Calu3 (cell line): ENCODE data around the gene GSX1. TPM values are rescaled to one million over a fixed set of nuclear protein-coding genes. Genes with fewer than 3 reads are reported as not detected.

ENCODE experiments used
- BruUV-seq: library from RNA; stranded (reverse); fragments of 400-500 nt; replicated peaks from 2 replicates; lab custom pipeline; 2021; lab: Mats Ljungman, UMichigan
- CTCF ChIA-PET: fragments of 300-600 bp; sonication (Branson Sonifier 250); formaldehyde crosslinking; loops from one replicate; lab custom pipeline; 2022; ENCODE audit warnings: antibody characterized with exemption; lab: Charles Lee
- DNase-seq: peaks from one replicate; pipeline ENCODE4 v3.0.0; 2022
- H3K27ac Mint-ChIP-seq: one replicate; pipeline ENCODE4 v1.8.0; 2022; ENCODE audit warnings: mixed read lengths; ENCODE audit not compliant: unreplicated experiment
- H3K27me3 Mint-ChIP-seq: one replicate; pipeline ENCODE4 v1.8.0; 2022; ENCODE audit warnings: mixed read lengths; ENCODE audit not compliant: unreplicated experiment
- H3K36me3 Mint-ChIP-seq: one replicate; pipeline ENCODE4 v1.8.0; 2022; ENCODE audit warnings: mild to moderate bottlenecking, moderate library complexity, mixed read lengths; ENCODE audit not compliant: insufficient read depth, unreplicated experiment
- H3K4me1 Mint-ChIP-seq: one replicate; pipeline ENCODE4 v1.8.0; 2022; ENCODE audit warnings: mild to moderate bottlenecking, low read depth, mixed read lengths; ENCODE audit not compliant: unreplicated experiment
- H3K4me3 Mint-ChIP-seq: one replicate; pipeline ENCODE4 v1.8.0; 2022; ENCODE audit warnings: mild to moderate bottlenecking, low read depth, moderate library complexity, mixed read lengths; ENCODE audit not compliant: unreplicated experiment
- H3K9me3 Mint-ChIP-seq: one replicate; pipeline ENCODE4 v1.8.0; 2022; ENCODE audit warnings: low read depth, mixed read lengths; ENCODE audit not compliant: unreplicated experiment
- intact Hi-C: fragments of 100-400 bp; cut with micrococcal nuclease; formaldehyde crosslinking; loops from one replicate; pipeline ENCODE4 v1.10.0; 2022; ENCODE audit not compliant: unreplicated experiment
- total RNA-seq: library from RNA; stranded (reverse); gene quantifications from 2 replicates; pipeline ENCODE4 v1.2.3, GENCODE V29; 2022
- TF ChIP-seq, protein P1 (sequence below): fragments of 200-600 bp; IDR thresholded peaks from one replicate; pipeline ENCODE4 v1.8.0; 2022; ENCODE audit warnings: antibody characterized with exemption; ENCODE audit not compliant: unreplicated experiment

Gene GSX1
- total RNA-seq, 1 experiment from 2014 or later: not detected

DNA sequence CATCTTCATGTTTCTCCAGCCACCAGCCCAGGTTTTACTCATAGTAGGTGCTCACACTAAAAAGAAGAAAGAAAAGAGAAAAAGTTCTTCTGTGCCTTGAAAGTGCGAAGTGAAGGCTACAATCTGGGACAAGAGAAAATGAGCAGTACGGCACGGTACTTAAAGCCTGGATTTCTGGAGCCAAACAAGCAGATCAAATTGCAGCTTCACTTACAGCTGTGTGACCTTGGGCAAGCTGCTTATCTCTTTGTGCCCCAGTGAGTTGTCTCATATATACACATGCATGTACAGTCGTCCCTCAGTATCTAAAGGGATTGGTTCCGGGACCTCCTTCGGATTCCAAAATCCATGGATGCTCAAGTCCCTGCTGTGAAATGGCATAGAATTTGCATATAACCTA lies 41.8 kb downstream of the GSX1 start:
- H3K27ac Mint-ChIP-seq: no peak overlapping the region
- no peak for DNase-seq
- peaks cover 41% of the 10 kb centered on the region for H3K27me3 Mint-ChIP-seq
- BruUV-seq: no TSS peak
- H3K9me3 Mint-ChIP-seq: no peaks in the 10 kb centered on the region
- no peaks in the 10 kb centered on the region for H3K4me1 Mint-ChIP-seq
- H3K36me3 Mint-ChIP-seq: no peaks in the 10 kb centered on the region
- CTCF ChIA-PET: no interaction called here
- H3K4me3 Mint-ChIP-seq: no peak overlapping the region
- intact Hi-C loops: loop anchor here (10.0 kb wide), 1 partner anchor 151 kb away; the partner anchor contains the start of gene URAD
- TF ChIP-seq, protein P1, sequence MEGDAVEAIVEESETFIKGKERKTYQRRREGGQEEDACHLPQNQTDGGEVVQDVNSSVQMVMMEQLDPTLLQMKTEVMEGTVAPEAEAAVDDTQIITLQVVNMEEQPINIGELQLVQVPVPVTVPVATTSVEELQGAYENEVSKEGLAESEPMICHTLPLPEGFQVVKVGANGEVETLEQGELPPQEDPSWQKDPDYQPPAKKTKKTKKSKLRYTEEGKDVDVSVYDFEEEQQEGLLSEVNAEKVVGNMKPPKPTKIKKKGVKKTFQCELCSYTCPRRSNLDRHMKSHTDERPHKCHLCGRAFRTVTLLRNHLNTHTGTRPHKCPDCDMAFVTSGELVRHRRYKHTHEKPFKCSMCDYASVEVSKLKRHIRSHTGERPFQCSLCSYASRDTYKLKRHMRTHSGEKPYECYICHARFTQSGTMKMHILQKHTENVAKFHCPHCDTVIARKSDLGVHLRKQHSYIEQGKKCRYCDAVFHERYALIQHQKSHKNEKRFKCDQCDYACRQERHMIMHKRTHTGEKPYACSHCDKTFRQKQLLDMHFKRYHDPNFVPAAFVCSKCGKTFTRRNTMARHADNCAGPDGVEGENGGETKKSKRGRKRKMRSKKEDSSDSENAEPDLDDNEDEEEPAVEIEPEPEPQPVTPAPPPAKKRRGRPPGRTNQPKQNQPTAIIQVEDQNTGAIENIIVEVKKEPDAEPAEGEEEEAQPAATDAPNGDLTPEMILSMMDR: no peak

DNA sequence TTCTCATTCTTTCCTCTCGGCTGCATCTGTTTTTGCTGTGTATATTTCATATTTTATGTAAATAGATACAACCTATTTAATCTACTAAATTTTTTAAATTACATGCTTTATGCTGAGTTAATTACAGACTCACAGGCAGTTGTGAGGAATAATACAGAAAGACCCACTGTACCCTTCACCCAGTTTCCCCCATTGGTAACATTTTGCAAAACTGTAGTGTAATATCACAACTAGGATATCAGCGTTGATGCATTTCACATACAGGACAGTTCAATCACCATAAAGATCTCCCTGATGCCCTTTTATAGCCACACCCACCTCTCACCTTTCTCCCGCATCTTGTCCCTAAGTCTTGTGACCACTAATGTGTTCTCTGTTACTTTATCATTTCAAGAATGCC lies 43.5 kb downstream of the GSX1 start:
- DNase-seq: no peak
- intact Hi-C loops: loop anchor here (10.0 kb wide), 1 partner anchor 149 kb away; the partner anchor contains the start of gene URAD
- no TSS peak for BruUV-seq
- peaks cover 41% of the 10 kb centered on the region for H3K27me3 Mint-ChIP-seq
- peaks cover 7% of the 10 kb centered on the region for H3K4me1 Mint-ChIP-seq
- TF ChIP-seq, protein P1: no peak
- no peak overlapping the region for H3K27ac Mint-ChIP-seq
- H3K4me3 Mint-ChIP-seq: no peak overlapping the region
- CTCF ChIA-PET: no interaction called here
- no peaks in the 10 kb centered on the region for H3K9me3 Mint-ChIP-seq
- H3K36me3 Mint-ChIP-seq: no peaks in the 10 kb centered on the region

GRCh38 chr13:27839809-27840467 lies 47.7 kb downstream of the GSX1 start:
- CTCF ChIA-PET: no interaction called here
- peaks cover 19% of the 10 kb centered on the region for H3K27me3 Mint-ChIP-seq
- H3K4me1 Mint-ChIP-seq: peaks cover 7% of the 10 kb centered on the region

GRCh38 chr13:27842571-27842970 lies 50.3 kb downstream of the GSX1 start:
- Mint-ChIP-seq H3K36me3 (no peaks in the 10 kb centered on the region), H3K4me3 (no peak overlapping the region), H3K4me1 (peaks cover 7% of the 10 kb centered on the region), H3K9me3 (peaks cover 6% of the 10 kb centered on the region), H3K27ac (no peak overlapping the region), H3K27me3 (peaks cover 12% of the 10 kb centered on the region)
- CTCF ChIA-PET: no interaction called here
- DNase-seq: no peak
- TF ChIP-seq, protein P1: no peak
- intact Hi-C loops: no loop called here
- no TSS peak for BruUV-seq

More at GRCh38 chr13:27839809-27840467, 47.7 kb downstream of the GSX1 start:
- DNase-seq: no peak
- BruUV-seq: no TSS peak
- no peak overlapping the region for H3K27ac Mint-ChIP-seq
- H3K36me3 Mint-ChIP-seq: no peaks in the 10 kb centered on the region
- H3K9me3 Mint-ChIP-seq: no peaks in the 10 kb centered on the region
- intact Hi-C loops: loop anchor here (10.0 kb wide), 1 partner anchor 145 kb away; the partner anchor contains the start of gene URAD
- TF ChIP-seq, protein P1: no peak
- no peak overlapping the region for H3K4me3 Mint-ChIP-seq

Other genes starting within 250 kb of the GSX1 start
- gene LNX2, start 172.0 kb upstream of the GSX1 start, total RNA-seq: 11.0 and 13.3 TPM in 2 replicates
- 90.3 and 97.7 TPM in 2 replicates for gene POLR1D, start 170.6 kb upstream of the GSX1 start, total RNA-seq
- gene PDX1, start 127.5 kb downstream of the GSX1 start, total RNA-seq: 1.2 and 1.8 TPM in 2 replicates
- 1.0 TPM in 1 of 2 replicates, not detected in the other for gene CDX2, start 176.8 kb downstream of the GSX1 start, total RNA-seq
- gene URAD, start 196.2 kb downstream of the GSX1 start, total RNA-seq: not detected in 2 replicates